HG03558 (cell line): Measurements from ENCODE around the gene YARS1.
A peak's percentile ranks its signal among the peaks of the same experiment; 100 is the strongest.

Experiments
- ATAC-seq: cut with Tn5 transposase; IDR thresholded peaks from one replicate; pipeline ENCODE4 v1.9.1; 2021; ENCODE audit warnings: moderate number of reproducible peaks; ENCODE audit not compliant: unreplicated experiment; ENCODE audit errors: extremely low read depth

The YARS1 gene

GRCh38 chr1:32817159-32817814 lies at the start of gene YARS1, which contains the start of gene S100PBP:
YARS1 (minus strand) TSS chr1:32817358; CDS start chr1:32817244, 114 bp downstream.
S100PBP (plus strand) TSS chr1:32817653; CDS start chr1:32826100, 8,447 bp downstream.
- ATAC-seq, result peak; percentile 61

- no peak for ATAC-seq
Measured at GRCh38 chr1:32865639-32866405, 48.7 kb upstream of the YARS1 start.

- no peak for ATAC-seq
Measured at GRCh38 chr1:32864375-32865019, 47.3 kb upstream of the YARS1 start.

GRCh38 chr1:32863881-32864245 lies 46.7 kb upstream of the YARS1 start:
- no peak for ATAC-seq

GRCh38 chr1:32863218-32863880 lies 46.2 kb upstream of the YARS1 start:
- no peak for ATAC-seq

- no peak for ATAC-seq
Measured at GRCh38 chr1:32861904-32862695, 44.9 kb upstream of the YARS1 start.

GRCh38 chr1:32860566-32860965 lies 43.4 kb upstream of the YARS1 start:
- ATAC-seq, result no peak

- no peak for ATAC-seq
Measured at GRCh38 chr1:32859915-32860314, 42.8 kb upstream of the YARS1 start.

GRCh38 chr1:32858791-32859190 lies 41.6 kb upstream of the YARS1 start:
- no peak for ATAC-seq

- ATAC-seq, result no peak
Measured at GRCh38 chr1:32858136-32858535, 41.0 kb upstream of the YARS1 start.

- ATAC-seq, result no peak
Measured at GRCh38 chr1:32855861-32856617, 38.9 kb upstream of the YARS1 start.

GRCh38 chr1:32848354-32849063 lies 31.4 kb upstream of the YARS1 start:
- ATAC-seq, result no peak

- no peak for ATAC-seq
Measured at GRCh38 chr1:32831878-32832277, 14.7 kb upstream of the YARS1 start.

GRCh38 chr1:32830092-32830852 lies 13.1 kb upstream of the YARS1 start:
- ATAC-seq, result no peak

- no peak for ATAC-seq
Measured at GRCh38 chr1:32828341-32828740, 11.2 kb upstream of the YARS1 start.

GRCh38 chr1:32825181-32825580 lies 8.0 kb upstream of the YARS1 start:
- no peak for ATAC-seq

- ATAC-seq, result peak; percentile 43
Measured at GRCh38 chr1:32818804-32819541, 1.8 kb upstream of the YARS1 start.
